ENCODE results near the gene C1RL. TPM values are rescaled to one million over a fixed set of nuclear protein-coding genes. Genes with fewer than 3 reads are reported as not detected.

Gene C1RL
- total RNA-seq, 1 experiment from 2014 or later: 49.8 TPM

DNA sequence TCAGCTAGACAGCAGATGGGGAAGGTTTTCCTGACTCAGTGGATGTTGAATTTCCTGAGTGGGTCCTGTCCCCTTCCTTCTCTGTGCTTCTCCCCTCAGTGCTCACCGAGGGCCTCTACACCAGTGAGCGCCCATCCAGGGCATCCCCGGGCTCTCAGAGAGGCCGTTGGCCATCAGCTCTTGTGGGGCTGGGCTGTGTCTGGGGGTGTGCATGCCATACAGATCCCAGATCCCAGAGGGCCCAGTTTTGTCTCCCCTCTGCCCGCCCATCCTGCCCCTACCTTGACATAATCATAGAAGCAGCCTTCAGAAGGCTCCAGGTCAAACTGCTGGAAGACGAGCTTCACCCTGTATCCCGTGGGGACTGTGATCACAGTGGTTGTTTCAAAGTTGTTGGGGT is 17.8 kb downstream of the C1RL start:
- ChIA-PET CTCF (interaction anchor here (0.6 to 10.6 kb wide), 12 partner anchors 10 to 146 kb away, joined by 3 to 116 read pairs (median 6); partner anchors contain the start of genes C1RL and C1S), POLR2A (interaction anchor here (0.6 to 9.4 kb wide), 9 partner anchors 12 to 277 kb away, joined by 3 to 96 read pairs (median 6); partner anchors contain the start of genes C1RL, C1S and LPCAT3)
- H3K27me3 Mint-ChIP-seq (ENCODE audit: insufficient read depth, unreplicated experiment): no peaks in the 10 kb centered on the region
- peaks cover 26% of the 10 kb centered on the region for H3K4me1 Mint-ChIP-seq (ENCODE audit: insufficient read depth, unreplicated experiment)
- H3K27ac Mint-ChIP-seq (ENCODE audit: low read depth, unreplicated experiment): peak overlapping the region; percentile 93
- intact Hi-C loops (cut with micrococcal nuclease): loop anchor here (5.0 kb wide), 1 partner anchor 119 kb away; the partner anchor contains the start of genes EMG1 and PHB2
- DNase-seq (ENCODE audit: unreplicated experiment): no peak
- H3K4me3 Mint-ChIP-seq (ENCODE audit: unreplicated experiment): peak overlapping the region; percentile 79
- peaks cover 37% of the 10 kb centered on the region for H3K36me3 Mint-ChIP-seq (ENCODE audit: insufficient read depth, unreplicated experiment)
- H3K9me3 Mint-ChIP-seq (ENCODE audit: unreplicated experiment): no peaks in the 10 kb centered on the region
- no TSS peak for BruUV-seq (replicated peaks)
- no peak for TF ChIP-seq CTCF (IDR thresholded peaks at IDR 0.05; ENCODE audit: unreplicated experiment)

DNA sequence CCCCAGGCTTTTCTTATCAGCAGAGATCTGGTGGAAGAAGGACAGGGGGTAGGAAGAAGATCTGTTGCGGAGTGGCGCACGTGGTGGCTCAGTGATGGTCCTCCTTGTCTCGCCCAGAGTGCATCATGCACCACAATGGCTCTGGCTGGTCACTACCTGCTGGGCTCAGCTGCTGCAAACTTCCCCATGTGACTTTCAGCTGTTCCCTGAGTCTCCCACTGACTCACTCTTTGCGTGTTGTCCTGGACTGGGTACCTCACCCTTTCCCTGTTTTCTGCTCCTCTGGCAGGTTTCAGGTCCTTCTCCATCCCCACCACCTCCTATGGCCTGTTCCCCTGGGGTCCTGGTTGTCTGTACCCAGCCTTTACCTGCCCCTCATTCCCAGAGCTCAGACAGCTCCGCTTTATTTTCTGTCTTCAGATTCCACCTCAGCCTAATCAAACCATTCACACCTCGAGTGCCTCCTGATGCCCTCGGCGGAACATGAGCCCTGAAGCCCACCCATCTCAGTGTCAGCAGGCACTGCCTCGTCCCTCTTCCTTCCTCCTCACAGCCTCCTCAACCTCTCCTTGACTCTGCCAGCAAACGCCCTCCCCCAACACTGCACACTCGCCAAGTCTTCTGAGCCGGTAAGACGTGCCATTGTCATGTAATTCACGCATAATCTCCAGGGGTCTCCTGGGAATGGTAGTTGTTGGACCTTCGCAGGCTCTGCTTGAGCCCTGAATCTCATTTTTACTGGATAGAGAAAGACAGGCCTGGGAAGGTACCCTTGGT is 18.6 kb downstream of the C1RL start:
- intact Hi-C loops (cut with micrococcal nuclease): loop anchor here (5.0 kb wide), 1 partner anchor 118 kb away; the partner anchor contains the start of genes EMG1 and PHB2
- ChIA-PET POLR2A (interaction anchor here (0.9 to 9.4 kb wide), 6 partner anchors 11 to 153 kb away, joined by 3 to 96 read pairs (median 8); partner anchors contain the start of genes C1RL and C1S), CTCF (interaction anchor here (0.6 to 10.6 kb wide), 11 partner anchors 9 to 132 kb away, joined by 3 to 116 read pairs (median 6); partner anchors contain the start of genes C1RL and C1S)
- Mint-ChIP-seq H3K27me3 (ENCODE audit: insufficient read depth, unreplicated experiment) (no peaks in the 10 kb centered on the region), H3K36me3 (ENCODE audit: insufficient read depth, unreplicated experiment) (peaks cover 37% of the 10 kb centered on the region), H3K4me3 (ENCODE audit: unreplicated experiment) (peak overlapping the region; percentile 79), H3K9me3 (ENCODE audit: unreplicated experiment) (no peaks in the 10 kb centered on the region), H3K27ac (ENCODE audit: low read depth, unreplicated experiment) (peak overlapping the region; percentile 4), H3K4me1 (ENCODE audit: insufficient read depth, unreplicated experiment) (peaks cover 26% of the 10 kb centered on the region)
- TF ChIP-seq CTCF (IDR thresholded peaks at IDR 0.05; ENCODE audit: unreplicated experiment): no peak
- DNase-seq (ENCODE audit: unreplicated experiment): no peak
- no TSS peak for BruUV-seq (replicated peaks)

GRCh38 chr12:7089196-7089871 is 19.7 kb downstream of the C1RL start:
- Mint-ChIP-seq H3K4me3 (ENCODE audit: unreplicated experiment) (no peak overlapping the region), H3K27me3 (ENCODE audit: insufficient read depth, unreplicated experiment) (no peaks in the 10 kb centered on the region), H3K9me3 (ENCODE audit: unreplicated experiment) (no peaks in the 10 kb centered on the region), H3K4me1 (ENCODE audit: insufficient read depth, unreplicated experiment) (peaks cover 26% of the 10 kb centered on the region), H3K27ac (ENCODE audit: low read depth, unreplicated experiment) (no peak overlapping the region), H3K36me3 (ENCODE audit: insufficient read depth, unreplicated experiment) (peaks cover 30% of the 10 kb centered on the region)
- intact Hi-C loops (cut with micrococcal nuclease): no loop called here
- no TSS peak for BruUV-seq (replicated peaks)
- ChIA-PET POLR2A (interaction anchor here (0.9 to 9.4 kb wide), 6 partner anchors 10 to 144 kb away, joined by 3 to 96 read pairs (median 12); partner anchors contain the start of genes C1RL and C1S), CTCF (interaction anchor here (0.6 to 10.6 kb wide), 9 partner anchors 10 to 134 kb away, joined by 3 to 116 read pairs (median 5); partner anchors contain the start of genes C1RL and C1S)
- no peak for DNase-seq (ENCODE audit: unreplicated experiment)
- no peak for TF ChIP-seq CTCF (IDR thresholded peaks at IDR 0.05; ENCODE audit: unreplicated experiment)

GRCh38 chr12:7083125-7083524 is 25.9 kb downstream of the C1RL start:
- CTCF ChIA-PET: no interaction called here

More at GRCh38 chr12:7083125-7083524, 25.9 kb downstream of the C1RL start:
- DNase-seq (ENCODE audit: unreplicated experiment): no peak
- peaks cover 10% of the 10 kb centered on the region for H3K4me1 Mint-ChIP-seq (ENCODE audit: insufficient read depth, unreplicated experiment)
- no peaks in the 10 kb centered on the region for H3K27me3 Mint-ChIP-seq (ENCODE audit: insufficient read depth, unreplicated experiment)
- no peak overlapping the region for H3K4me3 Mint-ChIP-seq (ENCODE audit: unreplicated experiment)
- POLR2A ChIA-PET: interaction anchor here (0.8 to 1.4 kb wide), 2 partner anchors 19 to 24 kb away, joined by 5 read pairs; no protein-coding TSS in a partner anchor
- no peak for TF ChIP-seq CTCF (IDR thresholded peaks at IDR 0.05; ENCODE audit: unreplicated experiment)
- BruUV-seq (replicated peaks): no TSS peak
- peaks cover 11% of the 10 kb centered on the region for H3K9me3 Mint-ChIP-seq (ENCODE audit: unreplicated experiment)
- peaks cover 43% of the 10 kb centered on the region for H3K36me3 Mint-ChIP-seq (ENCODE audit: insufficient read depth, unreplicated experiment)
- intact Hi-C loops (cut with micrococcal nuclease): no loop called here
- H3K27ac Mint-ChIP-seq (ENCODE audit: low read depth, unreplicated experiment): no peak overlapping the region

Measured in MCF 10A (cell line).